Measurements from ENCODE around the gene GTF3C4. TPM values are rescaled to one million over a fixed set of nuclear protein-coding genes. Genes with fewer than 3 reads are reported as not detected.

GTF3C4 gene
- polyA plus RNA-seq, 1 donor: 30.0 TPM

DNA sequence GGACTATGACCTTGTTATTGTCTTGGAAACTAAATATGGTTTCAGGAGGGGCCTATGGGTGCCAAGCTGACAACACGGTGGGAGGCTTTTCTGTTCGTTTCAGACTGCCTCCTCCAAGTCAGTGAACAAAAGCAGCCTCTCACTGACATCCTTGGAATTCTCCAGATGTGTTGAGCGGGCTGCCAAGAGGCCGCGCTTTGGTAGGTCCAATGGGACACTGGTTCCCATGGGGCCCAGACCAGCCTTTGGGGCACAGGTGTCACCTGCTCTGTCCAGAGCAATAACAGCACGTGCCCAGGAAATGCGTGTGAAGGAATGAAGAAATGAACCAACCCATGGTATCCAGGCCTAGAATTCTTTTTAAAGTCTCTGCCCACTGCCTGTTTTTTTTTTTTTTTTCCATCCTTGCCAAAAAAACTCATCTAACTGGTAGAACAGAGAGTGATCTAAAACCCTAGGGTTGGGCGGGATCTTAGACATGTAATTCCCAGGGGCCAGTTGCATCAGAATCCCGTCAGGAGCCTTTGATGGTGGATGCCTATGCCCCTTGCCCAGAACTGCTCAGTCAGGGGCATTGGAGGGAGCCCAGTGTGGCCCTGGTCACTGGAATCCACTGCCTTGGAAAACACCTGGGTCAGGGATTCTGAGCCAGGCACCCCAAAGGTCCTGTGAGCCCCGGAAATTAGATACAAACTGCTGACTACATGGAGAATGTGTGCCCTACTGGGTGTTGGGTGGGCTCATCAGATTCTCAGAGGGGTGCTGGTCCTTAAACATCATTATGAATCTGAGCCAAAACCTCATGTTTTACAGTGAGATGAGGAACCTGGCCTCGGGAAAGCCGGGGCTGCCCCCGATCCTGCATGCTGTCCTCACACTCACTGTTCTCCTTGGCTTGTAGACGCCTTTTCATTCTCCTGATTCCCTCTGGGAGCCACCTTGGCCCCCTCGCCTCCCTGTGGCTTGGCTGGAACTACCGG is 60.1 kb downstream of the GTF3C4 start:
- no peak for DNase-seq

DNA sequence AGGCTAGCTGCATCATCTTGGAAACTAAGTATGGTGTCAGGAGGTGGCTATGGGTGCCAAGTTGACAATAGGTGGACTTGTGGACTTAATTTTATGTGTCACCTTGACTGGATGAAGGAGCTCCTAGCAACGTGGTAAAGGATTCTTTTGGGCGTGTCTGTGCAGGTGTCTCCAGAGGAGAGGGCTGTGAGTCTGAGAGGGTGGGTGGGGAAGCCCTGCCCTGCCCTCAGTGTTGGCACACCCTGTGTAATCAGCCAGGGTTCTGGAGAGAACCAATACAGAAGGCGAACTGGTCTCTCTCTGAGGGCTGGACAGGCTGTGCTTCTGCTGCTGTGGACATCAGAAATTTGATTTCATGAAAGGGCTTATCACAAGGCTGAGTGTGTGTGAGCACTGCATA is 61.0 kb downstream of the GTF3C4 start:
- no peak for DNase-seq

DNA sequence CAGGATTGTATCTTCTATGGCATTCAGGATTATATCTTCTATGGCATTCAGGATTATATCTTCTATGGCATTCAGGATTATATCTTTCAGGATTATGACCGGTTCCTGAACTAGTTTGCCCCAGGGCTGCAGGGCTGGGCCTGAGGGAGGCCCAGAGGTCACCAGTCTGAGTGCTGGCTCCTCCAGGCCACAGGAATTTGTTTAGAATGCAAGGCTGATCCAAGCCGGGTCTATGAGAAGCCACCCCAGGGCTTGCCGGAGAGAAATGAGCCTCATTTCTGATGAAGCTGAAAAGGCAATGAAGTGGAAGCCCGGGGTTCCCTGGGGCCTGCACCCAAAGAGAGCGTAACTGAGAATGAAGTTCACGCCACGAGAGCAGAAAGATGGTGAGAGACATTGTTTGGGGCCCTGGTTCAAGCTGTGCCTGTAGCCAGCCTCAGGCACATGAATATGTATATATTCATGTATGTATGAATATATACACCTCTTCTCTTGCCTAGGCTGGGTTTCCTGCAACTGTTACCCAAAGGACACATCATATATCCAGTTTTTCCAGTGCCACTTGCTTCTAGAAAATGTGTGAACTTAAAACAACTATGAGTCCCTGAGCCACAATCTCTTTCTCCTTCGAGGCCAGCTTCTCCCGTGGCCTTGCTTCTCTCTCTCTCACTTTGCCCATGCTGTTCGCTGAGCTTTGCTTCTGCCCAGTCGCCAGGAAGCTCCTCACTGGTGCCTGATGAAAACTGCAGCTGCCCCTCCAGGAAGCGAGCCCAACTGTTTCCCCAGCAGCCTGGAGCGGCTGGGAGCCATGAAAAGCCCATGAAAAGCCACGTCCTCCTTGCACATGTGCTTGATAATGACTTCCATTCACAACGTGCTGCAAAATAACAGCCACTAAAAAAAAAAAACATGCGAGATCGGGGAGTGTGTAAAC is 62.3 kb downstream of the GTF3C4 start:
- DNase-seq: no peak

DNA sequence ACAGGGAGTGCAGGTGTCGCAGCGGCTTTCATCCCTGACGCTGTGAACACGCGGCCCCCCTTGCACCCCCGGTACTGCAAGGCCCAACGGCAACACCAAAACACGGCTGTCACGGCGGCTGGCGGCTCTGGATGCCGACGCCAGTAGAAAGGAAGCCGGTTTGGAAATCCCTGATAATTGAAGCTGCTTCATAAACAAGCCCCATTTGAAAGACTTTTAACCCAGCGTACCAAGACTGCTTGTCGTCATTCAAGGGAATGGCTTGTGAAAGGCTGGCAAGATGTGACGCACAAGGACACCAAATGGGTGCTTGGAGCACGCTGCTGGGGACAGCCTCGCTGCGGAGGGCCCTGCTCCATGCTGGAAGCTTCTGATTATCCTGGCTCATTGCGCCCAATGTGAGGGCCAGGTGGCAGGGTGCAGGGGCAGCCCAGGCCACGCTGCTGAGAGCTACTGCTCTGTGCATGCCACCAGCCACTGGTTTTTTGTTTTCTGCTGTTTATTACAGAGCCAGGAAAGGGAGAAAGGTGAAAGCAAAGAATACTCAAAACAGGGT is 63.1 kb downstream of the GTF3C4 start:
- no peak for DNase-seq

DNA sequence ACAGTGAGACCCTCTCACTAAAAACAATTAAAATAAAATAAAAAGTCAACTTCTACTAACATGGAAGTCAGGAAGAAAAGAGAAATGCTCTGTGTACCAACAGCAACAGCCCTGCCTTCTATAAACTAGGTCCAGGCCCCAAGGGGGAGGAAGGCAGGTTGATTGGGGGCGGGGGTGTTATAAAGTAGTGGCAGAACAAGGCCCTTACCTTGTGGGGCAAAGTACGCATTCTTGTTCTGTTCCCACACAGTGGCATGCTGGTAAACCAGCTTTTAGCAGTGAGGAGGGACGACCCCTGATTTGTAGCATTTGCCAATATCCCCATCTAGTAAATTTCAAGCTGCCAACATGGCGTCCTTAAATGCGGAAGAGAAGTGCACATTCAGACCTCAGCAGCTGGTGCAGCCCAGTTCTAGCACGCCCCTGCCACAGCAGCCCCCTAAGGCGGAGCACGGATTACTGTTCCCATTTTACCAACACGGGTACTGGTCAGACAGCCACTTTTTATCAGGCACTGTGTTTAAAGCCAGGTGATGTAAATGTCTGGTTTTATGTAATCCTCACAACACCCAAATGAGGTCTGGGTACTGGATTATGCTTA is 69.5 kb downstream of the GTF3C4 start:
- DNase-seq: no peak

DNA sequence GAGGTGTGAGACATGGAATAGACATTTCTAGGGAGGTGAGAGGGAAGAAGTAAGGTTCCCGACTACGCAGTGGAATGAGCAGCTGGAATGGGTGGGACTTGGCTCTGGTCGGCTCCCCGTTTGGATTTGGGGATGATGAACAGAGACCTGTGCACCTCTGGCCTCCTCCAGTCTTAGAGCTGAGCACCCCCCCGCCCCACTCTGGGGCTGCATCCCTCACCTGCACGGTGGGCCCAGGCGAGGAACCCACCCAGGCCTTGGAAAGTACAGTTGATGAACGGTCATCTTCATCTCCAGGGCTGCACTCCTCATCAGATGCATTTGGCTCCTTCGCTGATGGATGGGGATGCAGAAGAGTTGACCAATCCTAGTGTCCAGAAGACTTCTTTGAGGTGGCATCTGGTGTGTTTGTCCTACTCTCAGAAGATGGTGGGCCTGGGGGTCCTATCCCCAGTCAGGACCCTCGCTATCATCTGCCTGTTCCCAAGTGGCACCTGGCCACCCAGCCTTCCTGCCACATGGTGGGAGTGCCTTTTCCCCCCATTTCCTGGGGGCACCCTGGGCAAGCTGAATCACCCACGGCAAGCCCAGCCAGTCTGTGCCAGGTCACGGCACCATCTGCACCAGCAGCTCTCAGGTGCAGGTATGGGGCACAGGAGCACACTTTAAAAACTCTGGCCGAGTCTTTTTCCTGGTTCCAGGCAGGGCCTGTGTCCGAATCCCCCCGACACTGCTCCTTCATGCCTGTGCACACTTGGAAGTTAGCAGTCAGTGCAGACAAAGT is 70.5 kb downstream of the GTF3C4 start:
- DNase-seq: no peak

DNA sequence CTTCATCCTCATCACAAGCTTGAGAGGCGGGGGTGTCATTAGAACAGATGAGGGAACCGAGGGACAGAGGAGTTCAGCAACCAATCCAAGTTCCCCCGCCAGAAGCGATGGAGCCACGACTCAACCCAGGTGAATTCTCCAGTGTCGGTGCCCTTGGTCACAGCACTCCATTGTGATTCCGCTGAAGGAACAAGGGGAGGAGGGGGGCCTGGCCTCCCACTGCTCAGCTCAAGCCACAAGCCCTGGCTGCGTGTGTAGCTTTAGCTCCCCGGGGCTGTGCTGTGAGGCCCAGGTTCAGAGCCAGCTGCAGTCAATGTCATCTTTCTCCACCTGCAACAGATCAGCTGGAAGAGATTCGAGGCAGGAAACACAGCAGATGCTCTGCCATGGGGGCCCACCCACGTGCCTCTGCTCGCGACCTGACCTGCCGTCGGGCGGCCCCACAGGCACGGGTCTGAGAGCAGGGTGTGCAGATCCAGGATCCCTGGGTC is 72.6 kb downstream of the GTF3C4 start:
- DNase-seq: no peak

DNA sequence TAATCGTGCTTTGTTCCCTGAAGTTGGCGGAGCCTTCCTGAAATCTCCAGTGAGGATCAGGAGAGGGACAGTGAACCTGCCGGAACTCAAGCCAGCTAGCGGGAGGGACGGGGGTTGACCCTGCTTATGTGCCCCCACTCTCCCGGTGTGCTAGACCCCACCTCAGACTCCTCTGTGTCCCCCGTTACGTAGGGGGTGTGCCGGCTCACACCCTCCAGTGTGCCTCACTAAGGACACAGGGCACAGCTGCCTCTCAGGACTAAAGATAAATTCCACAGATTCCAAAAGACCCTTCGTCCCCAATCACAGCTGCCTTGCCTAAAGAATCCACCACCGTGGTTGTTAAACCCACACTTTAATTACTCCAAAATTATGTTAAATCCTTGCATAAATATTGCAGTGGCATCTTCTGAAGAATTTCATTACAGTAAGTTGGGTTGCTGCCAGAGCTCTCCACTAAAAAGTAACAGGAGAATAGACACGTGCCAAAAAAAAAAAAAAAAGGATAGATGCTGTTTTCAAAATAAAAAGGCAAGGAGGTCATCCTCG is 73.7 kb downstream of the GTF3C4 start:
- no peak for DNase-seq

Other genes with a start within 250 kb of the GTF3C4 start
- not detected for gene BARHL1, start 87.9 kb upstream of the GTF3C4 start, polyA plus RNA-seq (ENCODE audit: insufficient read length)
- 18.9 TPM for gene DDX31, start 481 bp upstream of the GTF3C4 start, polyA plus RNA-seq (ENCODE audit: insufficient read length)
- 3.9 TPM for gene AK8, start 207.8 kb downstream of the GTF3C4 start, polyA plus RNA-seq (ENCODE audit: insufficient read length)
- 7.8 TPM for gene SPACA9, start 208.4 kb downstream of the GTF3C4 start, polyA plus RNA-seq (ENCODE audit: insufficient read length)